ENCODE data around the gene CCDC83. TPM values are rescaled to one million over a fixed set of nuclear protein-coding genes. Genes with fewer than 3 reads are reported as not detected.

The CCDC83 gene
- total RNA-seq, 1 experiment from 2014 or later: not detected

DNA sequence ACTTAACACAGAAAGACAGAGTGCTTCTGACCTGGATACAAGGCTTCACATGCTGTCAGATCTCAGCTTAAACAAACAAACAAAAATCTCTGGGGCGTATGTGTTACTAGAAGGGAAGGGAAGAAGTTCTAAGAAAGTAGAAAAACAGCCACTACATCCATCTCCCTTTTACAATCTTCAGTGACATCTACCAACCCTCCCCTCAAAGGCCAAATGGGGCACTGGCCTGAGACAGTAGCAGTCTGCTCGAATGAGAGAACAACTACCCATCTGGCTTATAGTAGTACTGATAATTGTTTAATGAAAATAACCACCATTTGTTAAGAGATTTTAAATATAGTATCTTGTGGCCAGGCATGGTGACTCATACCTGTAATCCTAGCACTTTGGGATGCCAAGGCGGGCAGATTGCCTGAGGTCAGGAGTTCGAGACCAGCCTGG is 29.4 kb downstream of the CCDC83 start:
- Mint-ChIP-seq H3K27ac (no peak overlapping the region), H3K4me3 (no peak overlapping the region), H3K27me3 (ENCODE audit: low read depth) (no peaks in the 10 kb centered on the region), H3K4me1 (peaks cover 3 to 4% of the 10 kb centered on the region in 2 experiments), H3K36me3 (ENCODE audit: insufficient read depth in 1 of 3, low read depth in 3 of 3) (no peaks in the 10 kb centered on the region), H3K9me3 (no peaks in the 10 kb centered on the region)
- TF ChIP-seq, protein P1, sequence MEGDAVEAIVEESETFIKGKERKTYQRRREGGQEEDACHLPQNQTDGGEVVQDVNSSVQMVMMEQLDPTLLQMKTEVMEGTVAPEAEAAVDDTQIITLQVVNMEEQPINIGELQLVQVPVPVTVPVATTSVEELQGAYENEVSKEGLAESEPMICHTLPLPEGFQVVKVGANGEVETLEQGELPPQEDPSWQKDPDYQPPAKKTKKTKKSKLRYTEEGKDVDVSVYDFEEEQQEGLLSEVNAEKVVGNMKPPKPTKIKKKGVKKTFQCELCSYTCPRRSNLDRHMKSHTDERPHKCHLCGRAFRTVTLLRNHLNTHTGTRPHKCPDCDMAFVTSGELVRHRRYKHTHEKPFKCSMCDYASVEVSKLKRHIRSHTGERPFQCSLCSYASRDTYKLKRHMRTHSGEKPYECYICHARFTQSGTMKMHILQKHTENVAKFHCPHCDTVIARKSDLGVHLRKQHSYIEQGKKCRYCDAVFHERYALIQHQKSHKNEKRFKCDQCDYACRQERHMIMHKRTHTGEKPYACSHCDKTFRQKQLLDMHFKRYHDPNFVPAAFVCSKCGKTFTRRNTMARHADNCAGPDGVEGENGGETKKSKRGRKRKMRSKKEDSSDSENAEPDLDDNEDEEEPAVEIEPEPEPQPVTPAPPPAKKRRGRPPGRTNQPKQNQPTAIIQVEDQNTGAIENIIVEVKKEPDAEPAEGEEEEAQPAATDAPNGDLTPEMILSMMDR (conservative IDR thresholded peaks at IDR 0.05): no peak
- H3K14ac ChIP-seq (ENCODE audit: insufficient read depth, low read length): no peak overlapping the region
- no peak overlapping the region for H2BK5ac ChIP-seq (ENCODE audit: insufficient read length, low read length)
- H3K4me1 ChIP-seq (ENCODE audit: insufficient read depth, low read length): peaks cover 3% of the 10 kb centered on the region; the same call in 1 of the 2 replicates
- no peak for DNase-seq
- no peak overlapping the region for H3T11ph ChIP-seq (ENCODE audit: low read length)
- WGBS (ENCODE audit: extremely low coverage, insufficient read length, low lambda C conversion rate): no CpG with 5 or more reads among the region's 4 CpGs
- no peak overlapping the region for H2BK12ac ChIP-seq (ENCODE audit: insufficient read length, low read depth, low read length)
- no peak overlapping the region for H3K18ac ChIP-seq (ENCODE audit: insufficient read length, low read depth, low read length)
- no peaks in the 10 kb centered on the region for H3K27me3 ChIP-seq (ENCODE audit: insufficient read depth, low read length)
- no peak overlapping the region for H4K5ac ChIP-seq (ENCODE audit: insufficient read length, low read depth, low read length)
- no peak overlapping the region for H3K4ac ChIP-seq (ENCODE audit: low read depth, low read length)
- no peak overlapping the region for H3K56ac ChIP-seq (ENCODE audit: insufficient read length, low read depth, low read length)
- H4K20me1 ChIP-seq (ENCODE audit: control insufficient read depth, insufficient read depth, insufficient read length): no peaks in the 10 kb centered on the region
- H3K27ac ChIP-seq (ENCODE audit: insufficient read length, low read depth, low read length): no peak overlapping the region
- H3K4me2 ChIP-seq (ENCODE audit: insufficient read depth, insufficient read length, low read length): no peak overlapping the region
- H2AFZ ChIP-seq (ENCODE audit: low read length): no peak overlapping the region
- H3K79me1 ChIP-seq (ENCODE audit: insufficient read depth, low read depth, low read length, poor library complexity, severe bottlenecking): no peaks in the 10 kb centered on the region
- H3K23me2 ChIP-seq (ENCODE audit: insufficient read length, low read depth, low read length, poor library complexity, severe bottlenecking): no peaks in the 10 kb centered on the region
- H2AK5ac ChIP-seq (ENCODE audit: insufficient read length, low read length): no peak overlapping the region
- no peaks in the 10 kb centered on the region for H3K9me3 ChIP-seq (ENCODE audit: control insufficient read depth, low read depth, low read length)
- no peak overlapping the region for H3K23ac ChIP-seq (ENCODE audit: insufficient read length, low read depth, low read length)
- no peak overlapping the region for H2BK20ac ChIP-seq (ENCODE audit: low read depth, low read length, poor library complexity, severe bottlenecking)
- no peak overlapping the region for H4K8ac ChIP-seq (replicated peaks; ENCODE audit: insufficient read length, low read depth, low read length)
- H4K91ac ChIP-seq (ENCODE audit: insufficient read length, low read depth, low read length): no peak overlapping the region
- H2BK15ac ChIP-seq (ENCODE audit: low read depth, low read length): no peak overlapping the region
- no peak overlapping the region for H3K9ac ChIP-seq (ENCODE audit: extremely low read depth, insufficient read length, low read length)
- no peak overlapping the region for H2BK120ac ChIP-seq (ENCODE audit: low read depth, low read length, poor library complexity, severe bottlenecking)
- no peaks in the 10 kb centered on the region for H3K79me2 ChIP-seq (ENCODE audit: insufficient read depth, low read length)

Data from H9 (cell line).